HL-60 (cell line): Measurements from ENCODE around the gene SLC2A9.
A peak's percentile ranks its signal among the peaks of the same experiment; 100 is the strongest.

Experiments used
- DNase-seq, 2 experiments: peaks; one replicate each; pipeline ENCODE4 v3.0.0-alpha.2; 2010 to 2020; ENCODE audit warnings: low read depth in 1 of 2, low spot score in 1 of 2
- H3K27ac ChIP-seq: fragments of 250-450 bp; sonication (Bioruptor Pico); replicated peaks from 2 replicates; pipeline ENCODE4 v1.5.1; 2020; ENCODE audit warnings: mild to moderate bottlenecking, moderate library complexity
- H3K27me3 ChIP-seq: fragments of 250-450 bp; sonication (Bioruptor Pico); 2 replicates; pipeline ENCODE4 v1.5.1; 2021; ENCODE audit warnings: mild to moderate bottlenecking, moderate library complexity; ENCODE audit not compliant: insufficient read depth, poor library complexity, severe bottlenecking
- H3K4me3 ChIP-seq: replicated peaks from 2 replicates; pipeline ENCODE4 v1.5.1; 2011; ENCODE audit warnings: mild to moderate bottlenecking, control low read depth, low read length; ENCODE audit not compliant: insufficient read depth
- CTCF ChIP-seq: IDR thresholded peaks from one replicate; pipeline ENCODE4 v1.5.1; 2011; ENCODE audit warnings: low read length, control low read depth, inconsistent platforms; ENCODE audit not compliant: insufficient read depth
- GABPA ChIP-seq: IDR thresholded peaks from 2 replicates; pipeline ENCODE4 v1.6.1; 2012; ENCODE audit warnings: low read depth
- POLR2AphosphoS5 ChIP-seq: IDR thresholded peaks from 2 replicates; pipeline ENCODE4 v1.6.1; 2012; ENCODE audit warnings: low read depth
- REST ChIP-seq: IDR thresholded peaks from 2 replicates; pipeline ENCODE4 v1.6.1; 2012; ENCODE audit warnings: low read depth; ENCODE audit not compliant: insufficient replicate concordance
- SPI1 ChIP-seq: IDR thresholded peaks from 2 replicates; pipeline ENCODE4 v1.6.1; 2012; ENCODE audit warnings: low read depth, mild to moderate bottlenecking, borderline replicate concordance

Gene SLC2A9

GRCh38 chr4:10025230-10025806 lies 4.0 kb upstream of the SLC2A9 start:
- DNase-seq: no peak
- Histone ChIP-seq H3K27me3 (no peaks in the 10 kb centered on the region), H3K4me3 (no peak overlapping the region), H3K27ac (no peak overlapping the region)
- no peak for TF ChIP-seq POLR2AphosphoS5
- TF ChIP-seq GABPA: no peak
- TF ChIP-seq CTCF: no peak
- no peak for TF ChIP-seq REST
- TF ChIP-seq SPI1: no peak

GRCh38 chr4:10024303-10024702 lies 3.0 kb upstream of the SLC2A9 start:
- DNase-seq: peak in 1 of 2 experiments; percentile 59
- TF ChIP-seq CTCF: no peak
- TF ChIP-seq POLR2AphosphoS5: no peak
- TF ChIP-seq GABPA: no peak
- TF ChIP-seq REST: no peak
- no peak for TF ChIP-seq SPI1

GRCh38 chr4:10023806-10024205 lies 2.5 kb upstream of the SLC2A9 start:
- no peak overlapping the region for H3K27ac ChIP-seq
- TF ChIP-seq POLR2AphosphoS5 (no peak), CTCF (no peak), SPI1 (no peak), REST (no peak), GABPA (no peak)
- no peak for DNase-seq
- H3K4me3 ChIP-seq: no peak overlapping the region
- no peaks in the 10 kb centered on the region for H3K27me3 ChIP-seq

More at GRCh38 chr4:10024303-10024702, 3.0 kb upstream of the SLC2A9 start:
- H3K4me3 ChIP-seq: no peak overlapping the region
- no peak overlapping the region for H3K27ac ChIP-seq
- H3K27me3 ChIP-seq: no peaks in the 10 kb centered on the region
